GM12878 (cell line): ENCODE results near the gene BCL2L13. TPM values are rescaled to one million over a fixed set of nuclear protein-coding genes. Genes with fewer than 3 reads are reported as not detected.
A peak's percentile ranks its signal among the peaks of the same experiment; 100 is the strongest.

Experiments
- ATF7 ChIP-seq: fragments of 450-650 bp; IDR thresholded peaks from 2 replicates; pipeline ENCODE4 v1.6.1; 2016; ENCODE audit warnings: low read depth, mild to moderate bottlenecking
- DPF2 ChIP-seq: fragments of 450-650 bp; IDR thresholded peaks from 2 replicates; pipeline ENCODE4 v1.6.1; 2017; ENCODE audit warnings: mild to moderate bottlenecking
- NBN ChIP-seq: fragments of 450-650 bp; IDR thresholded peaks from 2 replicates; pipeline ENCODE4 v1.6.1; 2016
- POU2F2 ChIP-seq: IDR thresholded peaks from 3 replicates; pipeline ENCODE4 v1.6.1; 2011; ENCODE audit warnings: low read depth, mild to moderate bottlenecking, low read length, borderline replicate concordance
- RUNX3 ChIP-seq: IDR thresholded peaks from 2 replicates; pipeline ENCODE4 v1.6.1; 2012; ENCODE audit warnings: low read length, inconsistent platforms
- ZNF384 ChIP-seq: IDR thresholded peaks from 2 replicates; pipeline ENCODE4 v1.6.1; 2012; ENCODE audit warnings: low read depth, mild to moderate bottlenecking, low read length, improper control_type of control experiment, borderline replicate concordance
- polyA plus RNA-seq, 11 experiments: library from polyadenylated mRNA; depleted of rRNA in 4 of 11; unstranded in 6 of 11; stranded (reverse) in 5 of 11; fragments of >200 nt; fragmentation: Nextera tagmentation in 4 of 11; fragmentation: Illumina TruSeq in 1 of 11; extraction: Ambion mirVana in 4 of 11; extraction: Trizol in 1 of 11; gene quantifications; 1 replicate in 1 of 11; 2 replicates in 10 of 11; pipeline versions ENCODE4 v1.2.1 to v1.2.3, GENCODE V29; 2011 to 2016; ENCODE audit warnings: inconsistent platforms in 2 of 11, missing spikeins in 2 of 11, low read depth in 1 of 11
- total RNA-seq, 4 experiments: library from RNA; depleted of rRNA in 3 of 4; stranded (reverse); fragments of >200 nt in 3 of 4; fragmentation: Illumina TruSeq in 1 of 4; extraction: Trizol in 1 of 4; gene quantifications; 2 replicates each; pipeline versions ENCODE4 v1.2.1 to v1.2.3, GENCODE V29; 2013 to 2021
- TF ChIP-seq, protein P1 (sequence below): IDR thresholded peaks from 2 replicates; pipeline ENCODE4 v1.6.1; 2012; ENCODE audit warnings: low read length, inconsistent platforms
- TF ChIP-seq, protein P2 (sequence below): fragments of 450-650 bp; IDR thresholded peaks from 2 replicates; pipeline ENCODE4 v1.6.1; 2016; ENCODE audit warnings: mild to moderate bottlenecking

The BCL2L13 gene
- total and polyA plus RNA-seq, 10 of the 15 experiments (the other 5 are each of a cell fraction or from before 2014, with no cell fraction given), result 18.6 to 30.6 (median 28.2) TPM

DNA sequence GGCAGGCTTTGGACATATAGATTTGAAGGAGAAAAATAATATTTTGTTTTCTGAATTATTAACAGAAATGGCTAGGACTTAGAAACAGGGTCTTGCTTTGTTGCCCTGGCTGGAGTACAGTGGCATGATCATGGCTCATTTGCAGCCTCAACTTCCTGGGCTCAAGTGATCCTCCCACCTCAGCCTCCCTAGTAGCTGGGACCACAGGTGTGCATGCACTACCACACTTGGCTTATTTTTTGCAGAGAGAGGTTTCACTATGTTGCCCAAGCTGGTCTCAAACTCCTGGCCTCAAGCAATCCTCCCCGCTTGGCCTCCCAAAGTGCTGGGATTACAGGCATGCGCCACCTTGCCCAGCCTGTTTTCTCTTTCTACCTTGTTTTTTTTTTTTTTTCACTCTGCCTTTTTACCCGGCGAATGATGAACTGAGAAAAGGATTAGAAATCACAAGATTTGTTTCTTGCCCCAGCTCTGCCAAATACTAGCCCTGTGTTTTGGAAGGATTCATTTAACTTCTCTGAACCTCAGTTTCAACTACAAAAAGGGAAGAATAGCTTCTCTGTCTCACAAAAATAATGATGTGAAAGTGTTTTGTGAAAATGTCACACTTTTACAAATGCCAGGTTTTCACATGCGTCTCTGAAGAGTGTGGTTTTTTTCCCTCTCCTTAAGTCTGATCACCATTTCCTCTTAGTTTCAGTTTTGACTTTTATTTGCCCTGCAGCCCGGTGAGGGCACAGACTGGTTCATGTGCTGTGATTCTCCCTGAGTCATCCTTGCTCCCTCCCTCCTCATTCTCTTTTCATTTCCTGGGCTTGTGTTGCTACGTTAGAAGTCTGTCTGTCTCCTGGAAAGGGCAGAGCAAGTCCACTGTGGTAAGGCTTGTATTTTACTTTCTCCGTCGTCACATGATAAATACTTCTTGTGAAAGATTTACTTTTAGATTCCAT, 67.7 kb downstream of the BCL2L13 start (continued):
- TF ChIP-seq, protein P1, sequence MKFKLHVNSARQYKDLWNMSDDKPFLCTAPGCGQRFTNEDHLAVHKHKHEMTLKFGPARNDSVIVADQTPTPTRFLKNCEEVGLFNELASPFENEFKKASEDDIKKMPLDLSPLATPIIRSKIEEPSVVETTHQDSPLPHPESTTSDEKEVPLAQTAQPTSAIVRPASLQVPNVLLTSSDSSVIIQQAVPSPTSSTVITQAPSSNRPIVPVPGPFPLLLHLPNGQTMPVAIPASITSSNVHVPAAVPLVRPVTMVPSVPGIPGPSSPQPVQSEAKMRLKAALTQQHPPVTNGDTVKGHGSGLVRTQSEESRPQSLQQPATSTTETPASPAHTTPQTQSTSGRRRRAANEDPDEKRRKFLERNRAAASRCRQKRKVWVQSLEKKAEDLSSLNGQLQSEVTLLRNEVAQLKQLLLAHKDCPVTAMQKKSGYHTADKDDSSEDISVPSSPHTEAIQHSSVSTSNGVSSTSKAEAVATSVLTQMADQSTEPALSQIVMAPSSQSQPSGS, result peak; percentile 57; the same call in 1 of the 2 replicates
- 0 out of 2 replicates have a peak, but pooled peaks have one; percentile 56 for TF ChIP-seq ZNF384
- peak; percentile 78 for TF ChIP-seq ATF7
- TF ChIP-seq, protein P2, sequence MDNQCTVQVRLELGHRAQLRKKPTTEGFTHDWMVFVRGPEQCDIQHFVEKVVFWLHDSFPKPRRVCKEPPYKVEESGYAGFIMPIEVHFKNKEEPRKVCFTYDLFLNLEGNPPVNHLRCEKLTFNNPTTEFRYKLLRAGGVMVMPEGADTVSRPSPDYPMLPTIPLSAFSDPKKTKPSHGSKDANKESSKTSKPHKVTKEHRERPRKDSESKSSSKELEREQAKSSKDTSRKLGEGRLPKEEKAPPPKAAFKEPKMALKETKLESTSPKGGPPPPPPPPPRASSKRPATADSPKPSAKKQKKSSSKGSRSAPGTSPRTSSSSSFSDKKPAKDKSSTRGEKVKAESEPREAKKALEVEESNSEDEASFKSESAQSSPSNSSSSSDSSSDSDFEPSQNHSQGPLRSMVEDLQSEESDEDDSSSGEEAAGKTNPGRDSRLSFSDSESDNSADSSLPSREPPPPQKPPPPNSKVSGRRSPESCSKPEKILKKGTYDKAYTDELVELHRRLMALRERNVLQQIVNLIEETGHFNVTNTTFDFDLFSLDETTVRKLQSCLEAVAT, result no peak; the same call in 1 of the 2 replicates
- TF ChIP-seq NBN, result peak; percentile 78
- TF ChIP-seq DPF2, result peak; percentile 67
- TF ChIP-seq RUNX3, result peak; percentile 81
- peak; percentile 35; the same call in 1 of the 3 replicates for TF ChIP-seq POU2F2
- TF ChIP-seq, all 136 proteins: peak for 30
